ENCODE results near the gene PLA2G4D.

The PLA2G4D gene, protein sequence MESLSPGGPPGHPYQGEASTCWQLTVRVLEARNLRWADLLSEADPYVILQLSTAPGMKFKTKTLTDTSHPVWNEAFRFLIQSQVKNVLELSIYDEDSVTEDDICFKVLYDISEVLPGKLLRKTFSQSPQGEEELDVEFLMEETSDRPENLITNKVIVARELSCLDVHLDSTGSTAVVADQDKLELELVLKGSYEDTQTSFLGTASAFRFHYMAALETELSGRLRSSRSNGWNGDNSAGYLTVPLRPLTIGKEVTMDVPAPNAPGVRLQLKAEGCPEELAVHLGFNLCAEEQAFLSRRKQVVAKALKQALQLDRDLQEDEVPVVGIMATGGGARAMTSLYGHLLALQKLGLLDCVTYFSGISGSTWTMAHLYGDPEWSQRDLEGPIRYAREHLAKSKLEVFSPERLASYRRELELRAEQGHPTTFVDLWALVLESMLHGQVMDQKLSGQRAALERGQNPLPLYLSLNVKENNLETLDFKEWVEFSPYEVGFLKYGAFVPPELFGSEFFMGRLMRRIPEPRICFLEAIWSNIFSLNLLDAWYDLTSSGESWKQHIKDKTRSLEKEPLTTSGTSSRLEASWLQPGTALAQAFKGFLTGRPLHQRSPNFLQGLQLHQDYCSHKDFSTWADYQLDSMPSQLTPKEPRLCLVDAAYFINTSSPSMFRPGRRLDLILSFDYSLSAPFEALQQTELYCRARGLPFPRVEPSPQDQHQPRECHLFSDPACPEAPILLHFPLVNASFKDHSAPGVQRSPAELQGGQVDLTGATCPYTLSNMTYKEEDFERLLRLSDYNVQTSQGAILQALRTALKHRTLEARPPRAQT

GRCh38 chr15:42094512-42094963 lies at the start of gene PLA2G4D:
Gene PLA2G4D, minus strand, starts transcription at chr15:42094562. Its CDS starts 103 bp downstream, at chr15:42094459.
- Mint-ChIP-seq H3K27ac (no peak within 1 kb of the TSS), H3K9me3 (ENCODE audit: low read depth) (no peaks in the 10 kb centered on the region), H3K4me1 (ENCODE audit: low read depth) (no peaks in the 10 kb centered on the region), H3K4me3 (no peak within 1 kb of the TSS), H3K36me3 (no peaks in the 10 kb centered on the region), H3K27me3 (no peaks in the 10 kb centered on the region)

- Mint-ChIP-seq H3K9me3 (ENCODE audit: low read depth) (no peaks in the 10 kb centered on the region), H3K36me3 (no peaks in the 10 kb centered on the region), H3K27ac (no peak overlapping the region), H3K4me1 (ENCODE audit: low read depth) (no peaks in the 10 kb centered on the region), H3K27me3 (no peaks in the 10 kb centered on the region), H3K4me3 (no peak overlapping the region)
These were observed 49.0 kb upstream of the PLA2G4D start for GRCh38 chr15:42143356-42143755.

DNA sequence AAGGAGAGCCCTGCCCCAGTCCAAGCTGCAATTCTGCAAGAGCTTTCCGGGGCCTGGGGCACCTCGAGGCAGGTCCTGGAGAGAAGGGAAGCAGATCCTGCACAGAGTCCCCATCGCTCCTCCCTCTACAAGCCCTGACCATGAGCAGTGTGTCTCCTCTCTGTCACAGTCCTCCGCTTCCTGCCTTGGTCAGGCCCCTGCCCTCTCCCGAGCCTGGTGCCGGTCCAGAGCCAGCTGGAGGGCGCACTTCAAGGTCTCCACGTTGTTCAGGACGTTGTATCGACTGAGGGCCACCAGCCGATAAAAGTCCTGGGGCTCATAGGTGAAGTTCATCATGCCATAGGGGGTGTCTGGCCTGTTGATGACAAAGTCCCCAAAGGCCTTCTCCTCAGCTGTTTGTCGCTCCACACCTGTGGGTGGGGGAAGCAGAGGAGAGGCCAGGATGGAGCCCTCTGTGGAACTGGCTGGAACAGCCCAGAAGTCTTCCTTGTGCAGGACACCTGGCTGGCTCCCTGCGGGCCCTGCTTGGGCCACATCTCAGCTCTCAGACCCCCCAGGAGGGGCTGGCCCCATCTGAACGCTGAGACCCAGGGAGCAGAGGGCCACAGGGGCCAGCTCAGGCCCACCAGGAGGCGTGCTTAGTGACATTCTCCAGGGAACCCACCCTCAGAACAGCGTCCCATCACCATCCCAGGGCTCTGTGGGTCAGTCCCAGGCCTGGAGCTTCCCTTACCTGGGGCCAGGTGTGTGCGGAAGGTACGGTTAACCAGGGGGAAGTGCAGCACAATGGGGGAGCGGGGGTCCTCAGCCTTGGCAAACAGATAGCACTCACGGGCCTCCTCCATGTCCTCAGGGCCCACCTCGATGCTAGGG lies 47.7 kb upstream of the PLA2G4D start:
- Mint-ChIP-seq H3K36me3 (no peaks in the 10 kb centered on the region), H3K4me1 (ENCODE audit: low read depth) (no peaks in the 10 kb centered on the region), H3K27ac (no peak overlapping the region), H3K27me3 (no peaks in the 10 kb centered on the region), H3K4me3 (no peak overlapping the region), H3K9me3 (ENCODE audit: low read depth) (no peaks in the 10 kb centered on the region)

DNA sequence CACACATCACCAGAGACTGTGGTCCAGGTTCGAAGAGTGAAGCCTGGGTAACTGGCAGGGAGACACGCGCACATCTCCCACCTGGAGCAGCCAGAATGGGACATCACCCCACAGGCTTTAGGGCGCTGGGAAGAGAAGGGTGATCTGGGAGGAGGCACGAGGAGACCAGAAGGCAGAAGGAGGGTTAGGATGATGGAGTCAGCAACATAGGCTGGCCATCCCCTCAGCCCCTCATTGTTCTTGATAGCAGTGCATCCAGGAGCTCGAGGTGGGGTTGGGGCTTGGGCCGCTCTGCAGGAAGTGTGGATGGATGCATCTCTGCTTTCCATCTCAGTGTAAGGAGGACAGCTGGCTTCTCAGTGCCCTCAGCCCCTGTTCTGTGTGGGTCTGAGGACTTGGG lies 46.9 kb upstream of the PLA2G4D start:
- H3K4me3 Mint-ChIP-seq = no peak overlapping the region
- H3K27ac Mint-ChIP-seq = no peak overlapping the region
- no peaks in the 10 kb centered on the region for H3K27me3 Mint-ChIP-seq
- H3K9me3 Mint-ChIP-seq (ENCODE audit: low read depth) = no peaks in the 10 kb centered on the region
- no peaks in the 10 kb centered on the region for H3K4me1 Mint-ChIP-seq (ENCODE audit: low read depth)
- no peaks in the 10 kb centered on the region for H3K36me3 Mint-ChIP-seq

DNA sequence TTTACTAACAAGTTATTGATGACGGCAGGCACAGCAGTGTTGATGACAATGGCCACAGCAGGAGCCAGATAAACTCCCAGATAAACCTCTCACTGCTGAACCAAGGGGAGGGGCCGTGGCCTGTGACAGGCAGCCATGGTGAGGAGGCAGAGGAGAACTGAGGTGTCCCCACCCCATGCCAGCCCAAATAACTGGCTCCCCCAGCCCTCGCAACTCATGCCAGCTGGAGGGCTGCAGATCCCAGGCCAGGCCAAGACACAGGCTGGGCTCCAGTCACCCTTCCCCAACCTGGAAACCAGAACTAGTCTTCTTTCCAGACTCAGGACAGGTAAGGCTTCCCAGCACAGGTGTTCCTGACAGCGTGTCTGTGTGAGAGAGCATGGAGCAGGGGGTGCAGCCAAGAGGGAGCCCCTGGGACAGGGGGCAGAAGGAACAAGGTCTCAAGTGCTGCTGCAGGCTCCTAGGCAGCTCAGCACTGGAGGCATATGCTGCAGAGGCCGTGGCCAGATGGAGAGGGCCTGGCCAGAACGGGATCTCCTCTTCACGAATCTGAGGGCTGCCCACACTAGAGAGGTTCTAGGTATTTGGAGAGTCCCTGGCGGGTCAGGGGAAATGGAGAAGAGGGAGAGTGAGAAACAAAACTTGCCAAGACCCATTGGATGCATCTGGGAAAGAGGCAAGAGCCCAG lies 46.2 kb upstream of the PLA2G4D start:
- no peaks in the 10 kb centered on the region for H3K27me3 Mint-ChIP-seq
- no peaks in the 10 kb centered on the region for H3K36me3 Mint-ChIP-seq
- H3K9me3 Mint-ChIP-seq (ENCODE audit: low read depth) = no peaks in the 10 kb centered on the region
- no peaks in the 10 kb centered on the region for H3K4me1 Mint-ChIP-seq (ENCODE audit: low read depth)
- no peak overlapping the region for H3K27ac Mint-ChIP-seq
- no peak overlapping the region for H3K4me3 Mint-ChIP-seq

- H3K9me3 Mint-ChIP-seq (ENCODE audit: low read depth) = no peaks in the 10 kb centered on the region
- H3K4me1 Mint-ChIP-seq (ENCODE audit: low read depth) = no peaks in the 10 kb centered on the region
- no peaks in the 10 kb centered on the region for H3K36me3 Mint-ChIP-seq
- no peak overlapping the region for H3K27ac Mint-ChIP-seq
- H3K4me3 Mint-ChIP-seq = no peak overlapping the region
- no peaks in the 10 kb centered on the region for H3K27me3 Mint-ChIP-seq
These were observed 45.2 kb upstream of the PLA2G4D start for GRCh38 chr15:42139596-42139995.

- Mint-ChIP-seq H3K4me3 (no peak overlapping the region), H3K27me3 (no peaks in the 10 kb centered on the region), H3K36me3 (no peaks in the 10 kb centered on the region), H3K27ac (no peak overlapping the region), H3K4me1 (ENCODE audit: low read depth) (no peaks in the 10 kb centered on the region), H3K9me3 (ENCODE audit: low read depth) (no peaks in the 10 kb centered on the region)
These were observed 44.6 kb upstream of the PLA2G4D start for GRCh38 chr15:42138968-42139386.

- Mint-ChIP-seq H3K4me3 (no peak overlapping the region), H3K9me3 (ENCODE audit: low read depth) (no peaks in the 10 kb centered on the region), H3K27me3 (no peaks in the 10 kb centered on the region), H3K27ac (no peak overlapping the region), H3K4me1 (ENCODE audit: low read depth) (no peaks in the 10 kb centered on the region), H3K36me3 (no peaks in the 10 kb centered on the region)
These were observed 44.0 kb upstream of the PLA2G4D start for GRCh38 chr15:42138411-42138810.

- Mint-ChIP-seq H3K9me3 (ENCODE audit: low read depth) (no peaks in the 10 kb centered on the region), H3K27ac (no peak overlapping the region), H3K4me1 (ENCODE audit: low read depth) (no peaks in the 10 kb centered on the region), H3K4me3 (no peak overlapping the region), H3K36me3 (no peaks in the 10 kb centered on the region), H3K27me3 (no peaks in the 10 kb centered on the region)
These were observed 43.3 kb upstream of the PLA2G4D start for GRCh38 chr15:42137461-42138261.

- Mint-ChIP-seq H3K4me3 (no peak overlapping the region), H3K4me1 (ENCODE audit: low read depth) (no peaks in the 10 kb centered on the region), H3K9me3 (ENCODE audit: low read depth) (no peaks in the 10 kb centered on the region), H3K36me3 (no peaks in the 10 kb centered on the region), H3K27me3 (no peaks in the 10 kb centered on the region), H3K27ac (no peak overlapping the region)
These were observed 42.2 kb upstream of the PLA2G4D start for GRCh38 chr15:42136513-42136912.

DNA sequence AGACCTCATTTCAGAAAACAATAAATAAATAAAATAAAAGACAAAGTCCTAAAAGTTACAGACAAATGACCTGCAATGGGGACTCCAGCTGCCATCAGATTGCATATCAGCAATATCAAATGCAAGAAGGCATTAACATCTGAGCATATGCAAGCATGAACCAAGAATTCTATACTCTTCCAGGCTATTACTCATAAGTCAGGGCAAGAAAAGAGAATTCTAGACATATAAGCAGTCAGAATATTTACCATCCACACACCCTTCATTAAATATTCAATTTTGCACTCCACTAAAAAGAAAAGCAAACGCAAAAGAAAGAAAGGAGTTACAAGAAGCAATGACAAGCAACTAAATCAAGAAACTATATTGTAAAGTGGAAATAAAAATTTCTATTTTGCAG lies 41.0 kb upstream of the PLA2G4D start:
- Mint-ChIP-seq H3K4me1 (ENCODE audit: low read depth) (no peaks in the 10 kb centered on the region), H3K36me3 (no peaks in the 10 kb centered on the region), H3K4me3 (no peak overlapping the region), H3K27ac (peak overlapping the region; percentile 50), H3K9me3 (ENCODE audit: low read depth) (no peaks in the 10 kb centered on the region), H3K27me3 (no peaks in the 10 kb centered on the region)

GRCh38 chr15:42134617-42135245 lies 40.4 kb upstream of the PLA2G4D start:
- Mint-ChIP-seq H3K36me3 (no peaks in the 10 kb centered on the region), H3K4me1 (ENCODE audit: low read depth) (no peaks in the 10 kb centered on the region), H3K27ac (no peak overlapping the region), H3K4me3 (no peak overlapping the region), H3K9me3 (ENCODE audit: low read depth) (no peaks in the 10 kb centered on the region), H3K27me3 (no peaks in the 10 kb centered on the region)

DNA sequence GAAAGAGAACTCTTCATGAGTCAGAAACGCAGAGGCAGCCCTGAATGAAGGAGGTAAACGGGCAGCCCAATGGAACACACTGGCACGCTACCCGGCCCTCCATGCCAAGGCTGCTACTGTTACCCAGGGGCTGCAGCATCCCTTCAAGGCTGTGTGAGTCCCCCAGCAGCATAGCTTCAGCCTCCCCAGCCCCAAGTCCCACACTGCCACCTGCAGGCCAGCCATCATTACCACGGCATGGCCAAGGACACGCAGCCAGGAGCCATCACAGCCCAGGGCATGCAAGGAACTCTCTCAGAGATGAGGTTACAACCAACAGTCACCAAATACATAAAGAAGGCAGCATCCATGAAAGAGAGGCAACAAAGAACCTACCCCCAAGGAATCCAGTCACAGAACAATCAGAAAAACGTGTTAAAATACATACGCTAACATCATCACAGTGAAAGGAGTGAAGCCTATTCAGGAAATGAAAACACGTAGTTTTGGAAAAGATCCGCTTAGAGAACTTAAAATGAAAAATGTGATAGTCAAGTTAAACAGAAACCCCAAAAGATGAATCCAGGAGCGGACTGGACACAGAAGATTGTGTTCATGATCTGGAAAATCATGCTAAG lies 39.6 kb upstream of the PLA2G4D start:
- no peak overlapping the region for H3K4me3 Mint-ChIP-seq
- H3K9me3 Mint-ChIP-seq (ENCODE audit: low read depth) = no peaks in the 10 kb centered on the region
- H3K27me3 Mint-ChIP-seq = no peaks in the 10 kb centered on the region
- no peaks in the 10 kb centered on the region for H3K4me1 Mint-ChIP-seq (ENCODE audit: low read depth)
- no peaks in the 10 kb centered on the region for H3K36me3 Mint-ChIP-seq
- no peak overlapping the region for H3K27ac Mint-ChIP-seq
